ENCODE data around the gene MIPOL1.
"Not testable (repeated sequence)": the region's sequence is repeated elsewhere in the genome, so short reads cannot be mapped to it uniquely, and the experiment has no call there.

Gene MIPOL1

GRCh38 chr14:37320106-37320505, 122.4 kb downstream of the MIPOL1 start:
- no peak overlapping the region for H2BK120ac ChIP-seq (ENCODE audit: low read depth, low read length)
- no peaks in the 10 kb centered on the region for H3K79me1 ChIP-seq (ENCODE audit: low read length)
- no peak overlapping the region for H2BK5ac ChIP-seq (ENCODE audit: low read length)
- no peak overlapping the region for H3K4ac ChIP-seq (ENCODE audit: low read depth, low read length)
- H3K27ac ChIP-seq (ENCODE audit: low read depth, low read length), result no peak overlapping the region
- no peak overlapping the region for H3K23ac ChIP-seq (ENCODE audit: low read length)
- no peak overlapping the region for H3K4me3 ChIP-seq (ENCODE audit: low read length)
- no peak for DNase-seq
- H2AK5ac ChIP-seq (ENCODE audit: low read length), result no peak overlapping the region
- WGBS (ENCODE audit: extremely low coverage, insufficient coverage, low lambda C conversion rate), result no CpG with 5 or more reads among the region's 2 CpGs
- no peak overlapping the region for H4K5ac ChIP-seq (ENCODE audit: low read length)
- H3K18ac ChIP-seq (ENCODE audit: low read length), result no peak overlapping the region
- no peaks in the 10 kb centered on the region for H3K36me3 ChIP-seq (ENCODE audit: control insufficient read depth, insufficient read depth, low read length)
- H3K56ac ChIP-seq (ENCODE audit: low read length), result no peak overlapping the region
- H2BK15ac ChIP-seq (replicated peaks; ENCODE audit: low read depth), result no peak overlapping the region
- H3K9ac ChIP-seq (ENCODE audit: low read length), result no peak overlapping the region
- no peaks in the 10 kb centered on the region for H3K4me1 ChIP-seq (ENCODE audit: control insufficient read depth, low read depth, low read length)
- no peak overlapping the region for H3K4me2 ChIP-seq (ENCODE audit: low read length)
- H3K79me2 ChIP-seq (ENCODE audit: control insufficient read depth, insufficient read depth, low read length), result no peaks in the 10 kb centered on the region
- no peaks in the 10 kb centered on the region for H3K27me3 ChIP-seq (ENCODE audit: insufficient read depth, low read length, poor library complexity)
- no peak overlapping the region for H4K8ac ChIP-seq (ENCODE audit: low read depth, low read length)

GRCh38 chr14:37325332-37325731, 127.6 kb downstream of the MIPOL1 start:
- Histone ChIP-seq H4K8ac (ENCODE audit: low read depth, low read length) (no peak overlapping the region), H3K4me1 (ENCODE audit: control insufficient read depth, low read depth, low read length) (no peaks in the 10 kb centered on the region), H3K4ac (ENCODE audit: low read depth, low read length) (no peak overlapping the region), H3K23ac (ENCODE audit: low read length) (no peak overlapping the region), H2BK15ac (replicated peaks; ENCODE audit: low read depth) (no peak overlapping the region), H3K9ac (ENCODE audit: low read length) (no peak overlapping the region), H3K79me1 (ENCODE audit: low read length) (no peaks in the 10 kb centered on the region), H3K56ac (ENCODE audit: low read length) (no peak overlapping the region), H2BK120ac (ENCODE audit: low read depth, low read length) (no peak overlapping the region), H3K36me3 (ENCODE audit: control insufficient read depth, insufficient read depth, low read length) (no peaks in the 10 kb centered on the region), H4K5ac (ENCODE audit: low read length) (no peak overlapping the region), H3K4me3 (ENCODE audit: low read length) (no peak overlapping the region), H3K79me2 (ENCODE audit: control insufficient read depth, insufficient read depth, low read length) (no peaks in the 10 kb centered on the region), H2AK5ac (ENCODE audit: low read length) (no peak overlapping the region), H2BK5ac (ENCODE audit: low read length) (no peak overlapping the region), H3K4me2 (ENCODE audit: low read length) (no peak overlapping the region), H3K18ac (ENCODE audit: low read length) (no peak overlapping the region), H3K27me3 (ENCODE audit: insufficient read depth, low read length, poor library complexity) (no peaks in the 10 kb centered on the region), H3K27ac (ENCODE audit: low read depth, low read length) (no peak overlapping the region)
- DNase-seq, result no peak

DNA sequence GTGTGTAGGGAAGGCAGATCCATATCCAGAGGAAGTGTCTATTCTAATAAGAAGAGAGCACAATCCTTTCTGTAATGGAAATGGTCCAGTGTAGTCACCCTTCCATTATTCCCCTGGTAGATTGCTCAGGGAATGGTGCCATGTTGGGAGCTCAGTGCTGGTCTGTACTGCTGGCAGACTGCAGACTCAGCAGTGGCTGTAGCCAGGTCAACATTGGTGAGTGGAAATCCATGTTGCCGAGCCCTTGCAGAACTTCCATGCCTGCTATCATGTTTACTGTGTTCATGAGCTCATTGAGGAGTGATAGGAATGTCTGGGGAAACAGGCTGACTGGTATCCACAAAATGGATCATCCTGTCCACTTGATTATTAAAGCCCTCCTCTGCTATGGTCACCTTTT, 128.7 kb downstream of the MIPOL1 start:
- WGBS (ENCODE audit: extremely low coverage, insufficient coverage, low lambda C conversion rate), result no CpG with 5 or more reads among the region's 1 CpG
- Histone ChIP-seq H3K23ac (ENCODE audit: low read length) (no peak overlapping the region), H3K27ac (ENCODE audit: low read depth, low read length) (no peak overlapping the region), H3K4me3 (ENCODE audit: low read length) (no peak overlapping the region), H4K5ac (ENCODE audit: low read length) (no peak overlapping the region), H3K4me2 (ENCODE audit: low read length) (no peak overlapping the region), H3K4ac (ENCODE audit: low read depth, low read length) (no peak overlapping the region), H3K9ac (ENCODE audit: low read length) (no peak overlapping the region), H3K18ac (ENCODE audit: low read length) (no peak overlapping the region), H4K8ac (ENCODE audit: low read depth, low read length) (no peak overlapping the region), H3K79me2 (ENCODE audit: control insufficient read depth, insufficient read depth, low read length) (no peaks in the 10 kb centered on the region), H2AK5ac (ENCODE audit: low read length) (no peak overlapping the region), H2BK15ac (replicated peaks; ENCODE audit: low read depth) (no peak overlapping the region), H3K36me3 (ENCODE audit: control insufficient read depth, insufficient read depth, low read length) (no peaks in the 10 kb centered on the region), H3K27me3 (ENCODE audit: insufficient read depth, low read length, poor library complexity) (no peaks in the 10 kb centered on the region), H3K56ac (ENCODE audit: low read length) (no peak overlapping the region), H2BK120ac (ENCODE audit: low read depth, low read length) (no peak overlapping the region), H3K79me1 (ENCODE audit: low read length) (no peaks in the 10 kb centered on the region), H2BK5ac (ENCODE audit: low read length) (no peak overlapping the region), H3K4me1 (ENCODE audit: control insufficient read depth, low read depth, low read length) (no peaks in the 10 kb centered on the region)
- no peak for DNase-seq

DNA sequence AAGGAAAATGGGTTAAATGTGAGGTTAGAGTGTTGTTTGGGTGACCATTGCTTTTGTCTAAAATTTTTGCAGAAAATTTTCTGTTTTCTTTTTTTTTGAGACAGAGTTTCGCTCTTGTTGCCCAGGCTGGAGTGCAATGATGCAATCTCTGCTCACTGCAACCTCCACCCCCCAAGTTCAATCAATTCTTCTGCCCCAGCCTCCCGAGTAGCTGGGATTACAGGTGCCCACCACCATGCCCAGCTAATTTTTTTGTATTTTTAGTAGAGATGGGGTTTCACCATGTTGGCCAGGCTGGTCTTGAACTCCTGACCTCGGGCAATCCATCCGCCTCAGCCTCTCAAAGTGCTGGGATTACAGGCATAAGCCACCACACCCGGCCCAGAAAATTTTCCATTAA, 130.2 kb downstream of the MIPOL1 start:
- H3K4me1 ChIP-seq (ENCODE audit: control insufficient read depth, low read depth, low read length); H3K79me2 ChIP-seq (ENCODE audit: control insufficient read depth, insufficient read depth, low read length); H3K36me3 ChIP-seq (ENCODE audit: control insufficient read depth, insufficient read depth, low read length); H2BK120ac ChIP-seq (ENCODE audit: low read depth, low read length); H2BK15ac ChIP-seq (replicated peaks; ENCODE audit: low read depth); H3K4ac ChIP-seq (ENCODE audit: low read depth, low read length); H3K27ac ChIP-seq (ENCODE audit: low read depth, low read length); H3K18ac ChIP-seq (ENCODE audit: low read length); H3K56ac ChIP-seq (ENCODE audit: low read length); H3K79me1 ChIP-seq (ENCODE audit: low read length); H2BK5ac ChIP-seq (ENCODE audit: low read length); H4K8ac ChIP-seq (ENCODE audit: low read depth, low read length); H3K4me3 ChIP-seq (ENCODE audit: low read length); DNase-seq; H2AK5ac ChIP-seq (ENCODE audit: low read length); H3K4me2 ChIP-seq (ENCODE audit: low read length); H3K23ac ChIP-seq (ENCODE audit: low read length); H3K9ac ChIP-seq (ENCODE audit: low read length); H3K27me3 ChIP-seq (ENCODE audit: insufficient read depth, low read length, poor library complexity); H4K5ac ChIP-seq (ENCODE audit: low read length): not testable (repeated sequence)
- WGBS (ENCODE audit: extremely low coverage, insufficient coverage, low lambda C conversion rate), result no CpG with 5 or more reads among the region's 5 CpGs

GRCh38 chr14:37328673-37329072, 130.9 kb downstream of the MIPOL1 start:
- H3K36me3 ChIP-seq (ENCODE audit: control insufficient read depth, insufficient read depth, low read length), result no peaks in the 10 kb centered on the region
- H3K56ac ChIP-seq (ENCODE audit: low read length), result no peak overlapping the region
- H4K5ac ChIP-seq (ENCODE audit: low read length), result no peak overlapping the region
- H3K79me2 ChIP-seq (ENCODE audit: control insufficient read depth, insufficient read depth, low read length), result no peaks in the 10 kb centered on the region
- no peak overlapping the region for H3K18ac ChIP-seq (ENCODE audit: low read length)
- H3K9ac ChIP-seq (ENCODE audit: low read length), result no peak overlapping the region
- no peak overlapping the region for H3K23ac ChIP-seq (ENCODE audit: low read length)
- no peak for DNase-seq
- no peak overlapping the region for H2BK5ac ChIP-seq (ENCODE audit: low read length)
- no peaks in the 10 kb centered on the region for H3K27me3 ChIP-seq (ENCODE audit: insufficient read depth, low read length, poor library complexity)
- no peak overlapping the region for H3K4ac ChIP-seq (ENCODE audit: low read depth, low read length)
- no peak overlapping the region for H3K4me2 ChIP-seq (ENCODE audit: low read length)
- no peak overlapping the region for H2BK15ac ChIP-seq (replicated peaks; ENCODE audit: low read depth)
- no peaks in the 10 kb centered on the region for H3K4me1 ChIP-seq (ENCODE audit: control insufficient read depth, low read depth, low read length)
- no peak overlapping the region for H3K4me3 ChIP-seq (ENCODE audit: low read length)
- no peak overlapping the region for H4K8ac ChIP-seq (ENCODE audit: low read depth, low read length)
- WGBS (ENCODE audit: extremely low coverage, insufficient coverage, low lambda C conversion rate), result no CpG with 5 or more reads among the region's 1 CpG
- no peak overlapping the region for H2AK5ac ChIP-seq (ENCODE audit: low read length)
- no peak overlapping the region for H2BK120ac ChIP-seq (ENCODE audit: low read depth, low read length)
- H3K79me1 ChIP-seq (ENCODE audit: low read length), result no peaks in the 10 kb centered on the region
- no peak overlapping the region for H3K27ac ChIP-seq (ENCODE audit: low read depth, low read length)

DNA sequence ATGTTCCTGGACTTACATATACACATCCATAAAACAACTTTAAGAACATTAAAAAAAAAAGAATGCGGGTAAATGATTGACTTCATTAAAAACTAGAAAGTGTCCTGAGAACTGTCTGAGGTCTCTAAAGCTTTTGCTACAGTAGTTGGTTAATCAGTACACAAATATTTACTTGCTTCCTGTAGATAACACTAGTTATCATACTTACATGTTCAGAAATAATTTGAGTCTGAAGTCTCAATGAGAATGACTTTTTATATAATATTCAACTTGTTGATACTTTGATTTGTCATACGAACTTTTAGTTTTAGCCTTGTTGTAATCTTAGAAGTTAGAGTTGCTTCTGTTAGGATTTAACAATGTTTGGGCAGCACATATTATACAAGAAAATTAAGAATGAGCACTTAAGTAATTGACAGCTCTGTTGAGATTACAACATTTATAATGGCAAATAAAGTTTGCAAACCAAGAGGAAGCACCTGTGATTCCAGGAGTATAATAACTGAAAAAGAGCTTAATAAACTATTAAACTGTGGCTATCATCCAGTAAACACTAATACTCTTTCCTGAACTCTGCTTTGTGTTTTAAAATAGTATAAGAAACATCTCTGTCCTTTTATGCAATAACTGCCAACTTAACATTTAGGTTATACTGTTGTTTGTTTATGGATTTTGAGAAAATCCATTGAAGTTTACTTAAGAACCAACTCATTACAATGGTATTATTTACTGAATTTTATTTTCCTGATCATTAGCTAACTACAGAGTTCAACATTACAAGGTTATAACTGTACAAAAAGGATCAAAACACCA, 131.7 kb downstream of the MIPOL1 start:
- H3K4me1 ChIP-seq (ENCODE audit: control insufficient read depth, low read depth, low read length), result no peaks in the 10 kb centered on the region
- no peak overlapping the region for H3K4me3 ChIP-seq (ENCODE audit: low read length)
- no peaks in the 10 kb centered on the region for H3K36me3 ChIP-seq (ENCODE audit: control insufficient read depth, insufficient read depth, low read length)
- no CpG with 5 or more reads among the region's 2 CpGs for WGBS (ENCODE audit: extremely low coverage, insufficient coverage, low lambda C conversion rate)
- H3K9ac ChIP-seq (ENCODE audit: low read length), result no peak overlapping the region
- no peak overlapping the region for H3K4me2 ChIP-seq (ENCODE audit: low read length)
- DNase-seq, result no peak
- H3K27me3 ChIP-seq (ENCODE audit: insufficient read depth, low read length, poor library complexity), result no peaks in the 10 kb centered on the region
- no peak overlapping the region for H2AK5ac ChIP-seq (ENCODE audit: low read length)
- H3K23ac ChIP-seq (ENCODE audit: low read length), result no peak overlapping the region
- H2BK5ac ChIP-seq (ENCODE audit: low read length), result no peak overlapping the region
- H3K56ac ChIP-seq (ENCODE audit: low read length), result no peak overlapping the region
- H4K8ac ChIP-seq (ENCODE audit: low read depth, low read length), result no peak overlapping the region
- H3K79me2 ChIP-seq (ENCODE audit: control insufficient read depth, insufficient read depth, low read length), result no peaks in the 10 kb centered on the region
- H3K79me1 ChIP-seq (ENCODE audit: low read length), result no peaks in the 10 kb centered on the region
- no peak overlapping the region for H3K18ac ChIP-seq (ENCODE audit: low read length)
- H3K4ac ChIP-seq (ENCODE audit: low read depth, low read length), result no peak overlapping the region
- H2BK120ac ChIP-seq (ENCODE audit: low read depth, low read length), result no peak overlapping the region
- H4K5ac ChIP-seq (ENCODE audit: low read length), result no peak overlapping the region
- no peak overlapping the region for H2BK15ac ChIP-seq (replicated peaks; ENCODE audit: low read depth)
- no peak overlapping the region for H3K27ac ChIP-seq (ENCODE audit: low read depth, low read length)

Data from mesendoderm (in vitro differentiated cells).